H1 (cell line): ENCODE data around the gene CDON. TPM values are rescaled to one million over a fixed set of nuclear protein-coding genes. Genes with fewer than 3 reads are reported as not detected.

Experiments used
- CTCF ChIA-PET: fragments of 300-600 bp; sonication (Branson Sonifier 250); formaldehyde crosslinking; loops from one replicate; lab custom pipeline; 2021; ENCODE audit not compliant: partially characterized antibody; lab: Charles Lee
- POLR2A ChIA-PET: fragments of 300-600 bp; sonication (Branson Sonifier 250); formaldehyde crosslinking; loops from one replicate; lab custom pipeline; 2021; ENCODE audit warnings: inconsistent platforms; ENCODE audit not compliant: partially characterized antibody; lab: Charles Lee
- DNase-seq, 2 experiments: peaks; one replicate each; pipeline versions ENCODE4 v3.0.0 to v3.0.0-alpha.2; 2010 to 2022; ENCODE audit warnings: low spot score in 2 of 2, low read depth in 1 of 2, mixed read lengths in 1 of 2
- FAIRE-seq: peaks from 2 replicates; lab custom pipeline; 2011; peaks lifted over from hg19 to GRCh38; lab: Jason Lieb, UNC
- H2AFZ ChIP-seq: 2 replicates; pipeline ENCODE4 v1.8.1; 2012; ENCODE audit warnings: low read length, inconsistent platforms
- H2AK5ac ChIP-seq: 2 replicates; pipeline ENCODE4 v1.6.1; 2013; ENCODE audit warnings: low read depth, low read length
- H2BK120ac ChIP-seq: replicated peaks from 2 replicates; pipeline ENCODE3; 2013; ENCODE audit warnings: low read depth, low read length, inconsistent platforms
- H2BK12ac ChIP-seq: 2 replicates; pipeline ENCODE4 v1.6.1; 2013; ENCODE audit warnings: low read depth, low read length
- H2BK15ac ChIP-seq: 2 replicates; pipeline ENCODE4 v1.6.1; 2013; ENCODE audit warnings: low read length
- H2BK20ac ChIP-seq: 2 replicates; pipeline ENCODE4 v1.6.1; 2013; ENCODE audit warnings: low read length
- H2BK5ac ChIP-seq: 2 replicates; pipeline ENCODE4 v1.6.1; 2013; ENCODE audit warnings: low read depth, low read length
- H3K14ac ChIP-seq: 2 replicates; pipeline ENCODE4 v1.6.1; 2013; ENCODE audit warnings: inconsistent platforms; ENCODE audit not compliant: insufficient read length
- H3K18ac ChIP-seq: 2 replicates; pipeline ENCODE4 v1.6.1; 2013; ENCODE audit warnings: low read length; ENCODE audit errors: extremely low read depth
- H3K23ac ChIP-seq: 2 replicates; pipeline ENCODE4 v1.6.1; 2013; ENCODE audit warnings: inconsistent platforms; ENCODE audit not compliant: insufficient read length
- H3K23me2 ChIP-seq: 2 replicates; pipeline ENCODE4 v1.6.1; 2013; ENCODE audit warnings: low read depth, low read length
- H3K27ac ChIP-seq: 2 replicates; pipeline ENCODE4 v1.6.1; 2011; ENCODE audit warnings: low read depth, low read length, inconsistent platforms
- H3K27me3 ChIP-seq, 4 experiments: replicated peaks in 1 of 4; 1 replicate in 1 of 4; 2 replicates in 3 of 4; pipeline versions ENCODE4 v1.6.1 to v1.8.1; 2011 to 2013; ENCODE audit warnings: low read length in 3 of 4, mild to moderate bottlenecking in 3 of 4, inconsistent platforms in 2 of 4, mixed read lengths in 2 of 4, moderate library complexity in 1 of 4; ENCODE audit not compliant: control insufficient read depth in 3 of 4, insufficient read depth in 3 of 4; ENCODE audit errors: extremely low read depth in 1 of 4
- H3K36me3 ChIP-seq, 4 experiments: 2 replicates each; pipeline versions ENCODE4 v1.6.1 to v1.8.1; 2011 to 2013; ENCODE audit warnings: mild to moderate bottlenecking in 4 of 4, low read length in 3 of 4, moderate library complexity in 2 of 4, control low read depth in 1 of 4, inconsistent platforms in 1 of 4; ENCODE audit not compliant: insufficient read depth in 4 of 4, control insufficient read depth in 2 of 4
- H3K4ac ChIP-seq: replicated peaks from 2 replicates; pipeline ENCODE3; 2013; ENCODE audit warnings: low read length, low read depth, mixed read lengths, inconsistent platforms; ENCODE audit not compliant: insufficient read length
- H3K4me1 ChIP-seq, 4 experiments: replicated peaks in 1 of 4; 1 replicate in 1 of 4; 2 replicates in 3 of 4; pipeline versions ENCODE4 v1.6.1 to v1.8.1; 2011 to 2013; ENCODE audit warnings: low read length in 3 of 4, inconsistent platforms in 2 of 4, mixed read lengths in 1 of 4; ENCODE audit not compliant: insufficient read depth in 4 of 4, control insufficient read depth in 3 of 4
- H3K4me2 ChIP-seq, 2 experiments: 2 replicates each; pipeline versions ENCODE4 v1.6.1 to v1.8.1; 2011 to 2013; ENCODE audit warnings: low read depth in 2 of 2, low read length in 2 of 2, control low read depth in 1 of 2, inconsistent platforms in 1 of 2, mild to moderate bottlenecking in 1 of 2; ENCODE audit not compliant: insufficient read depth in 1 of 2
- H3K4me3 ChIP-seq, 4 experiments: fragments of 200-600, 300-600 bp in 1 of 4; sonication (generic), shearing (Covaris generic), sonication (Bioruptor Twin) in 1 of 4; 2 replicates each; pipeline versions ENCODE4 v1.5.1 to v1.8.1; 2011 to 2016; ENCODE audit warnings: low read length in 4 of 4, low read depth in 3 of 4, control low read depth in 2 of 4, inconsistent platforms in 2 of 4, mild to moderate bottlenecking in 2 of 4, mixed read lengths in 1 of 4, moderate library complexity in 1 of 4; ENCODE audit not compliant: insufficient read depth in 2 of 4; ENCODE audit errors: extremely low read depth in 1 of 4
- H3K56ac ChIP-seq: replicated peaks from 2 replicates; pipeline ENCODE3; 2013; ENCODE audit warnings: low read depth, mild to moderate bottlenecking, mixed read lengths, low read length, inconsistent platforms; ENCODE audit not compliant: insufficient read length
- H3K79me1 ChIP-seq: 2 replicates; pipeline ENCODE4 v1.6.1; 2013; ENCODE audit warnings: low read depth, low read length, control low read depth
- H3K79me2 ChIP-seq, 2 experiments: 2 replicates each; pipeline versions ENCODE4 v1.6.1 to v1.8.1; 2012 to 2013; ENCODE audit warnings: low read length in 2 of 2, mild to moderate bottlenecking in 2 of 2, inconsistent platforms in 1 of 2; ENCODE audit not compliant: insufficient read depth in 2 of 2, control insufficient read depth in 1 of 2
- H3K9ac ChIP-seq, 4 experiments: replicated peaks in 1 of 4; 1 replicate in 1 of 4; 2 replicates in 3 of 4; pipeline versions ENCODE4 v1.6.1 to v1.8.1; 2011 to 2013; ENCODE audit warnings: low read depth in 3 of 4, low read length in 3 of 4, control low read depth in 2 of 4, mild to moderate bottlenecking in 2 of 4, moderate library complexity in 2 of 4, inconsistent platforms in 1 of 4; ENCODE audit errors: extremely low read depth in 1 of 4
- H3K9me3 ChIP-seq, 2 experiments: 2 replicates each; pipeline versions ENCODE4 v1.6.1 to v1.8.1; 2012 to 2013; ENCODE audit warnings: mild to moderate bottlenecking in 2 of 2, moderate library complexity in 2 of 2, control low read depth in 1 of 2, inconsistent platforms in 1 of 2, low read depth in 1 of 2, low read length in 1 of 2, mixed read lengths in 1 of 2; ENCODE audit not compliant: insufficient read depth in 2 of 2
- H4K20me1 ChIP-seq, 2 experiments: replicated peaks in 1 of 2; 2 replicates each; pipeline versions ENCODE3 to v1.8.1; 2011 to 2013; ENCODE audit warnings: inconsistent platforms in 2 of 2, low read length in 2 of 2, mild to moderate bottlenecking in 1 of 2; ENCODE audit not compliant: insufficient read depth in 2 of 2, control insufficient read depth in 1 of 2
- H4K5ac ChIP-seq: 2 replicates; pipeline ENCODE4 v1.6.1; 2013; ENCODE audit warnings: low read length, low read depth, mixed read lengths, inconsistent platforms; ENCODE audit not compliant: insufficient read length
- H4K8ac ChIP-seq: 2 replicates; pipeline ENCODE4 v1.8.0; 2013; ENCODE audit warnings: mild to moderate bottlenecking, moderate library complexity, low read length, inconsistent platforms; ENCODE audit not compliant: insufficient read depth; ENCODE audit errors: extremely low read depth
- H4K91ac ChIP-seq: replicated peaks from 2 replicates; pipeline ENCODE3; 2013; ENCODE audit warnings: low read length, mixed read lengths, inconsistent platforms; ENCODE audit not compliant: insufficient read length
- CHD1 ChIP-seq: IDR thresholded peaks from 2 replicates; pipeline ENCODE4 v1.6.1; 2012; ENCODE audit warnings: low read depth, low read length, improper control_type of control experiment
- EGR1 ChIP-seq: IDR thresholded peaks from 2 replicates; pipeline ENCODE4 v1.6.1; 2011; ENCODE audit warnings: low read depth, low read length, borderline replicate concordance
- SUZ12 ChIP-seq: fragments of 200-600 bp; sonication (generic); IDR thresholded peaks from 2 replicates; pipeline ENCODE4 v1.6.1; 2012; ENCODE audit warnings: mild to moderate bottlenecking, inconsistent platforms, low read length, moderate library complexity, mixed read lengths
- WGBS, 2 experiments: shearing (Covaris generic) in 1 of 2; methylation state at CpG; one replicate each; pipeline versions ENCODE4 v1.1.6 to v1.1.7; 2013 to 2015; ENCODE audit warnings: low lambda C conversion rate in 2 of 2, mixed read lengths in 2 of 2, inconsistent platforms in 1 of 2, low coverage in 1 of 2, missing lambda C conversion rate in 1 of 2; ENCODE audit not compliant: insufficient replicate concordance in 2 of 2, insufficient coverage in 1 of 2, insufficient read length in 1 of 2; ENCODE audit errors: extremely low coverage in 1 of 2, missing lambda C conversion rate in 1 of 2; 5-methylcytosine and 5-hydroxymethylcytosine counted together
- polyA plus RNA-seq, 7 experiments: library from polyadenylated mRNA; depleted of rRNA in 3 of 7; stranded (reverse) in 5 of 7; unstranded in 2 of 7; fragments of >200 nt in 5 of 7; fragments of 200-250 nt in 2 of 7; gene quantifications; 1 replicate in 5 of 7; 2 replicates in 1 of 7; 4 replicates in 1 of 7; pipeline versions ENCODE4 v1.2.1 to v1.2.3, GENCODE V29; 2011 to 2013; ENCODE audit warnings: missing spikeins in 2 of 7, mixed read lengths in 2 of 7
- total RNA-seq: library from RNA; stranded (reverse); fragmentation: NEBNext Ultra II Directional; extraction: Animal tissue kit (Norgen Biotek cat#: 25700); gene quantifications from 2 replicates; pipeline ENCODE4 v1.2.1, GENCODE V29; 2021

CDON gene
- total and polyA plus RNA-seq, 2 of the 8 experiments (the other 6 are each of a cell fraction or from before 2014, with no cell fraction given), result 11.0 to 32.5 TPM

DNA sequence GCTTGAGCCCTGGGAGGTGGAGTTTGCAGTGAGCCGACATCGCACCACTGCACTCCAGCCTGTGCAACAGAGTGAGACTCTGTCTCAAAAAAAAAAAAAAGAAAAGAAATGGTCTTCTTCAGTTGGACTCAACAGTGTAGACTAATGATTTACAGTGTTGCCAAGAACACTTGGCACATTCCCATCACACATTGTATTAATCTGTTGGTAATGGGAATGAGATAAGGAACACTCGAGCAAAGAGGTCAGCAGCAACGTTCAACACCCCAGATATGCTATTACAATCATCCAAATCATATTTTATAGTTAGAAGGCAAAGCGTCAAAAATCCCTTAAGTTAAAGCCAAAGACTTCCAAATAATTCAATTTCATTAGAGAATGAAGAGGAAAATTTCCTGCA is 14.5 kb downstream of the CDON start:
- no peak overlapping the region for H3K4me3 ChIP-seq
- H4K20me1 ChIP-seq, result peaks cover 0 to 1% of the 10 kb centered on the region in 2 experiments
- no peak overlapping the region for H4K8ac ChIP-seq
- H2BK12ac ChIP-seq, result no peak overlapping the region
- FAIRE-seq (no peak), DNase-seq (no peak)
- no peak overlapping the region for H2AK5ac ChIP-seq
- H3K4ac ChIP-seq, result no peak overlapping the region
- H3K4me1 ChIP-seq, result peaks cover 0 to 3% (median 0%) of the 10 kb centered on the region in 4 experiments; a peak in 1 of 7 replicates
- no peak overlapping the region for H2BK5ac ChIP-seq
- H3K56ac ChIP-seq, result no peak overlapping the region
- H3K27ac ChIP-seq, result no peak overlapping the region
- H3K9me3 ChIP-seq, result no peaks in the 10 kb centered on the region
- H3K14ac ChIP-seq, result no peak overlapping the region
- ChIA-PET CTCF (no interaction called here), POLR2A (no interaction called here)
- H3K23ac ChIP-seq, result no peak overlapping the region
- H2AFZ ChIP-seq, result no peak overlapping the region
- H4K5ac ChIP-seq, result no peak overlapping the region
- no peaks in the 10 kb centered on the region for H3K27me3 ChIP-seq
- no peak overlapping the region for H3K4me2 ChIP-seq
- no peak overlapping the region for H2BK120ac ChIP-seq
- H3K79me1 ChIP-seq, result no peaks in the 10 kb centered on the region
- peaks cover 0 to 11% of the 10 kb centered on the region in 2 experiments; a peak in 2 of 4 replicates for H3K79me2 ChIP-seq
- H3K23me2 ChIP-seq, result no peaks in the 10 kb centered on the region
- TF ChIP-seq SUZ12, result no peak
- no peak for TF ChIP-seq EGR1
- TF ChIP-seq CHD1, result no peak
- no peaks in the 10 kb centered on the region; a peak in 1 of 8 replicates for H3K36me3 ChIP-seq
- H3K9ac ChIP-seq, result no peak overlapping the region
- no peak overlapping the region for H3K18ac ChIP-seq
- no peak overlapping the region for H2BK15ac ChIP-seq
- no peak overlapping the region for H2BK20ac ChIP-seq
- 88% methylated on average over 4 of the region's 5 CpGs; no CpG with 5 or more reads in 1 of the 2 experiments for WGBS, 2 experiments
- H4K91ac ChIP-seq, result no peak overlapping the region
